Measurements from ENCODE around the gene MBD3L5. TPM values are rescaled to one million over a fixed set of nuclear protein-coding genes. Genes with fewer than 3 reads are reported as not detected.

Gene MBD3L5
- total and polyA plus RNA-seq, 9 of the 15 experiments (the other 6 are each of a cell fraction or from before 2014, with no cell fraction given): not detected

DNA sequence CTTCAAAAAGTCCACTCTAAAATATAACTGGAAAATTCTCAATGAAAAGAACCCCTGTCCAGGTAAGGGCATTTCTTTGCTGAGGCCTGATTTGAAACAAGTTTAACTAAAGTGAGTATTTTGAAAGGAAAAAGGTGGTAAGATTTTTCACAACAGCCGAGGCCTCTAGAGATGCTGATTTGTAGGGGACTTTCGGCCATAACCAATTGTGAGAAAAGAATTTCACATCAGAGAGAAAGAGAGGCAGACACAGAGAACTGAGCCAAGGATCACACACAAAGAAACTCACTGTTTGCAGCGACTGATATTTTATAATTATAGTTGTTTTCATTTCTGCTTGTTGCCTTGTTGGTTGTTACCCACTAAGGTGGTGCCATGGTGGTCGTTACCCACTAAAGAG, 33.6 kb upstream of the MBD3L5 start:
- Histone ChIP-seq H4K20me1 (replicated peaks; ENCODE audit: control insufficient read depth, insufficient read depth, low read length) (no peaks in the 10 kb centered on the region), H3K9me3 (replicated peaks; ENCODE audit: control insufficient read depth, insufficient read depth, low read depth, low read length) (peaks cover 4% of the 10 kb centered on the region; the same call in 1 of the 2 replicates), H3K4me2 (ENCODE audit: insufficient read depth, low read length) (no peak overlapping the region), H3K79me2 (ENCODE audit: control insufficient read depth, insufficient read depth, low read length) (no peaks in the 10 kb centered on the region), H3K27me3 (ENCODE audit: control insufficient read depth in 2 of 2, insufficient read depth in 2 of 2, low read length in 2 of 2) (no peaks in the 10 kb centered on the region; a peak in 2 of 5 replicates), H3K4me3 (no peak overlapping the region), H3K4me1 (replicated peaks in 1 of 2; ENCODE audit: control insufficient read depth in 2 of 2, insufficient read depth in 2 of 2, low read length in 2 of 2) (no peaks in the 10 kb centered on the region), H2AFZ (ENCODE audit: low read depth, low read length) (no peak overlapping the region), H3K9ac (ENCODE audit: insufficient read depth in 1 of 2, low read depth in 2 of 2, low read length in 2 of 2) (no peak overlapping the region), H3K9me1 (ENCODE audit: control insufficient read depth, insufficient read depth, low read length) (no peaks in the 10 kb centered on the region), H3K27ac (ENCODE audit: extremely low read depth, low read depth, low read length) (no peak overlapping the region), H3K36me3 (ENCODE audit: control insufficient read depth, insufficient read depth, low read length) (no peaks in the 10 kb centered on the region)
- 0% methylated on average over 4 of the region's 4 CpGs for WGBS (ENCODE audit: insufficient coverage, low coverage, missing lambda C conversion rate)
- no peak for DNase-seq (ENCODE audit: extremely low read depth in 1 of 4, low spot score in 3 of 4)
- no peak for ATAC-seq
- intact Hi-C loops (cut with micrococcal nuclease) (no loop called here), in situ Hi-C loops (cut with MboI) (no loop called here)
- ChIA-PET POLR2A (interaction anchor here (1.0 kb wide), 1 partner anchor 10 kb away, joined by 3 read pairs; no protein-coding TSS in a partner anchor), CTCF (ENCODE audit: low intra/inter-chr PET ratio) (no interaction called here)
- FAIRE-seq: no peak
- BruUV-seq (replicated peaks): no TSS peak
- TF ChIP-seq GATAD2B (IDR thresholded peaks at IDR 0.05; ENCODE audit: borderline replicate concordance) (no peak), PHB (CRISPR knock-in tag; IDR thresholded peaks at IDR 0.05) (no peak)
- TF ChIP-seq, protein P1, sequence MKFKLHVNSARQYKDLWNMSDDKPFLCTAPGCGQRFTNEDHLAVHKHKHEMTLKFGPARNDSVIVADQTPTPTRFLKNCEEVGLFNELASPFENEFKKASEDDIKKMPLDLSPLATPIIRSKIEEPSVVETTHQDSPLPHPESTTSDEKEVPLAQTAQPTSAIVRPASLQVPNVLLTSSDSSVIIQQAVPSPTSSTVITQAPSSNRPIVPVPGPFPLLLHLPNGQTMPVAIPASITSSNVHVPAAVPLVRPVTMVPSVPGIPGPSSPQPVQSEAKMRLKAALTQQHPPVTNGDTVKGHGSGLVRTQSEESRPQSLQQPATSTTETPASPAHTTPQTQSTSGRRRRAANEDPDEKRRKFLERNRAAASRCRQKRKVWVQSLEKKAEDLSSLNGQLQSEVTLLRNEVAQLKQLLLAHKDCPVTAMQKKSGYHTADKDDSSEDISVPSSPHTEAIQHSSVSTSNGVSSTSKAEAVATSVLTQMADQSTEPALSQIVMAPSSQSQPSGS (CRISPR knock-in tag; IDR thresholded peaks at IDR 0.05): no peak
- TF ChIP-seq, protein P2, sequence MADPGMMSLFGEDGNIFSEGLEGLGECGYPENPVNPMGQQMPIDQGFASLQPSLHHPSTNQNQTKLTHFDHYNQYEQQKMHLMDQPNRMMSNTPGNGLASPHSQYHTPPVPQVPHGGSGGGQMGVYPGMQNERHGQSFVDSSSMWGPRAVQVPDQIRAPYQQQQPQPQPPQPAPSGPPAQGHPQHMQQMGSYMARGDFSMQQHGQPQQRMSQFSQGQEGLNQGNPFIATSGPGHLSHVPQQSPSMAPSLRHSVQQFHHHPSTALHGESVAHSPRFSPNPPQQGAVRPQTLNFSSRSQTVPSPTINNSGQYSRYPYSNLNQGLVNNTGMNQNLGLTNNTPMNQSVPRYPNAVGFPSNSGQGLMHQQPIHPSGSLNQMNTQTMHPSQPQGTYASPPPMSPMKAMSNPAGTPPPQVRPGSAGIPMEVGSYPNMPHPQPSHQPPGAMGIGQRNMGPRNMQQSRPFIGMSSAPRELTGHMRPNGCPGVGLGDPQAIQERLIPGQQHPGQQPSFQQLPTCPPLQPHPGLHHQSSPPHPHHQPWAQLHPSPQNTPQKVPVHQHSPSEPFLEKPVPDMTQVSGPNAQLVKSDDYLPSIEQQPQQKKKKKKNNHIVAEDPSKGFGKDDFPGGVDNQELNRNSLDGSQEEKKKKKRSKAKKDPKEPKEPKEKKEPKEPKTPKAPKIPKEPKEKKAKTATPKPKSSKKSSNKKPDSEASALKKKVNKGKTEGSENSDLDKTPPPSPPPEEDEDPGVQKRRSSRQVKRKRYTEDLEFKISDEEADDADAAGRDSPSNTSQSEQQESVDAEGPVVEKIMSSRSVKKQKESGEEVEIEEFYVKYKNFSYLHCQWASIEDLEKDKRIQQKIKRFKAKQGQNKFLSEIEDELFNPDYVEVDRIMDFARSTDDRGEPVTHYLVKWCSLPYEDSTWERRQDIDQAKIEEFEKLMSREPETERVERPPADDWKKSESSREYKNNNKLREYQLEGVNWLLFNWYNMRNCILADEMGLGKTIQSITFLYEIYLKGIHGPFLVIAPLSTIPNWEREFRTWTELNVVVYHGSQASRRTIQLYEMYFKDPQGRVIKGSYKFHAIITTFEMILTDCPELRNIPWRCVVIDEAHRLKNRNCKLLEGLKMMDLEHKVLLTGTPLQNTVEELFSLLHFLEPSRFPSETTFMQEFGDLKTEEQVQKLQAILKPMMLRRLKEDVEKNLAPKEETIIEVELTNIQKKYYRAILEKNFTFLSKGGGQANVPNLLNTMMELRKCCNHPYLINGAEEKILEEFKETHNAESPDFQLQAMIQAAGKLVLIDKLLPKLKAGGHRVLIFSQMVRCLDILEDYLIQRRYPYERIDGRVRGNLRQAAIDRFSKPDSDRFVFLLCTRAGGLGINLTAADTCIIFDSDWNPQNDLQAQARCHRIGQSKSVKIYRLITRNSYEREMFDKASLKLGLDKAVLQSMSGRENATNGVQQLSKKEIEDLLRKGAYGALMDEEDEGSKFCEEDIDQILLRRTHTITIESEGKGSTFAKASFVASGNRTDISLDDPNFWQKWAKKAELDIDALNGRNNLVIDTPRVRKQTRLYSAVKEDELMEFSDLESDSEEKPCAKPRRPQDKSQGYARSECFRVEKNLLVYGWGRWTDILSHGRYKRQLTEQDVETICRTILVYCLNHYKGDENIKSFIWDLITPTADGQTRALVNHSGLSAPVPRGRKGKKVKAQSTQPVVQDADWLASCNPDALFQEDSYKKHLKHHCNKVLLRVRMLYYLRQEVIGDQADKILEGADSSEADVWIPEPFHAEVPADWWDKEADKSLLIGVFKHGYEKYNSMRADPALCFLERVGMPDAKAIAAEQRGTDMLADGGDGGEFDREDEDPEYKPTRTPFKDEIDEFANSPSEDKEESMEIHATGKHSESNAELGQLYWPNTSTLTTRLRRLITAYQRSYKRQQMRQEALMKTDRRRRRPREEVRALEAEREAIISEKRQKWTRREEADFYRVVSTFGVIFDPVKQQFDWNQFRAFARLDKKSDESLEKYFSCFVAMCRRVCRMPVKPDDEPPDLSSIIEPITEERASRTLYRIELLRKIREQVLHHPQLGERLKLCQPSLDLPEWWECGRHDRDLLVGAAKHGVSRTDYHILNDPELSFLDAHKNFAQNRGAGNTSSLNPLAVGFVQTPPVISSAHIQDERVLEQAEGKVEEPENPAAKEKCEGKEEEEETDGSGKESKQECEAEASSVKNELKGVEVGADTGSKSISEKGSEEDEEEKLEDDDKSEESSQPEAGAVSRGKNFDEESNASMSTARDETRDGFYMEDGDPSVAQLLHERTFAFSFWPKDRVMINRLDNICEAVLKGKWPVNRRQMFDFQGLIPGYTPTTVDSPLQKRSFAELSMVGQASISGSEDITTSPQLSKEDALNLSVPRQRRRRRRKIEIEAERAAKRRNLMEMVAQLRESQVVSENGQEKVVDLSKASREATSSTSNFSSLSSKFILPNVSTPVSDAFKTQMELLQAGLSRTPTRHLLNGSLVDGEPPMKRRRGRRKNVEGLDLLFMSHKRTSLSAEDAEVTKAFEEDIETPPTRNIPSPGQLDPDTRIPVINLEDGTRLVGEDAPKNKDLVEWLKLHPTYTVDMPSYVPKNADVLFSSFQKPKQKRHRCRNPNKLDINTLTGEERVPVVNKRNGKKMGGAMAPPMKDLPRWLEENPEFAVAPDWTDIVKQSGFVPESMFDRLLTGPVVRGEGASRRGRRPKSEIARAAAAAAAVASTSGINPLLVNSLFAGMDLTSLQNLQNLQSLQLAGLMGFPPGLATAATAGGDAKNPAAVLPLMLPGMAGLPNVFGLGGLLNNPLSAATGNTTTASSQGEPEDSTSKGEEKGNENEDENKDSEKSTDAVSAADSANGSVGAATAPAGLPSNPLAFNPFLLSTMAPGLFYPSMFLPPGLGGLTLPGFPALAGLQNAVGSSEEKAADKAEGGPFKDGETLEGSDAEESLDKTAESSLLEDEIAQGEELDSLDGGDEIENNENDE (IDR thresholded peaks at IDR 0.05; ENCODE audit: low read depth, low read length): no peak

All from K562 (cell line).